Gastrocnemius medialis (tissue), 4 donors: Measurements from ENCODE around the gene PIGQ. TPM values are rescaled to one million over a fixed set of nuclear protein-coding genes. Genes with fewer than 3 reads are reported as not detected.

Experiments
- ATAC-seq, 2 donors: fragments of 150-250 bp; one replicate each; pipeline ENCODE4 v1.9.1; 2016
- DNase-seq, 2 donors: peaks; one replicate each; pipeline ENCODE4 v3.0.0-alpha.2; 2019
- H3K27ac ChIP-seq, 4 donors: fragments of 200-600 bp; sonication (generic); 1 replicate in 1 of 4; 2 replicates in 3 of 4; pipeline ENCODE4 v1.5.1; 2016 to 2018; ENCODE audit warnings: mild to moderate bottlenecking in 2 of 4, moderate library complexity in 1 of 4
- H3K27me3 ChIP-seq, 3 donors: fragments of 200-600 bp; sonication (generic) in 2 of 3; 1 replicate in 1 of 3; 2 replicates in 2 of 3; pipeline versions ENCODE4 v1.5.1 to v1.6.0; 2016 to 2019; ENCODE audit warnings: mild to moderate bottlenecking in 1 of 3, moderate library complexity in 1 of 3
- H3K36me3 ChIP-seq, 2 donors: fragments of 200-600 bp; sonication (generic) in 1 of 2; one replicate each; pipeline ENCODE4 v1.5.1; 2017 to 2018
- H3K4me1 ChIP-seq, 2 donors: fragments of 200-600 bp; sonication (generic) in 1 of 2; one replicate each; pipeline ENCODE4 v1.5.1; 2016 to 2017; ENCODE audit warnings: mild to moderate bottlenecking in 2 of 2
- H3K4me3 ChIP-seq, 4 donors: fragments of 200-600 bp; sonication (generic) in 3 of 4; 1 replicate in 1 of 4; 2 replicates in 3 of 4; pipeline ENCODE4 v1.5.1; 2016 to 2019; ENCODE audit warnings: mild to moderate bottlenecking in 2 of 4
- H3K9me3 ChIP-seq, 3 donors: fragments of 200-600 bp; sonication (generic) in 2 of 3; 1 replicate in 1 of 3; 2 replicates in 2 of 3; pipeline ENCODE4 v1.5.1; 2016 to 2019
- CTCF ChIP-seq, 5 experiments: fragments of 450-650 bp in 3 of 5; fragments of 200-600 bp in 2 of 5; sonication (generic) in 2 of 5; IDR thresholded peaks in 4 of 5; conservative IDR thresholded peaks in 1 of 5; 1 replicate in 4 of 5; 2 replicates in 1 of 5; pipeline ENCODE4 v1.5.1; 2016 to 2019; ENCODE audit warnings: antibody characterized with exemption in 5 of 5, mild to moderate bottlenecking in 3 of 5, moderate library complexity in 3 of 5
- POLR2A ChIP-seq, 2 donors: fragments of 450-650 bp; IDR thresholded peaks; one replicate each; pipeline ENCODE4 v1.6.1; 2017; ENCODE audit warnings: antibody characterized with exemption in 2 of 2, mild to moderate bottlenecking in 2 of 2, moderate library complexity in 2 of 2
- in situ Hi-C, 4 donors: fragments of 200-750 bp; cut with MboI; loops; one replicate each; pipeline versions ENCODE4 v1.15.0 to v1.8.0; 2017; ENCODE audit warnings: low sequenced_read_pairs in 4 of 4
- intact Hi-C: fragments of 100-400 bp; cut with DNase I; formaldehyde crosslinking; loops from one replicate; pipeline ENCODE4 v1.15.1; 2023; ENCODE audit warnings: low total_unique reads
- total RNA-seq, 4 donors: library from RNA; depleted of rRNA; stranded (reverse); fragments of >200 nt; gene quantifications; one replicate each; pipeline versions ENCODE4 v1.1.0 to v1.2.3, GENCODE V29; 2016

PIGQ gene
- total RNA-seq, 4 donors from 2014 or later = 22.2 to 47.3 (median 38.5) TPM

- intact Hi-C loops (loop anchor here (2.0 kb wide), 2 partner anchors 102 to 110 kb away; partner anchors contain the start of genes METTL26 and RAB11FIP3), in situ Hi-C loops (no loop called here)
- TF ChIP-seq POLR2A (IDR thresholded peaks at IDR 0.05) (no peak), CTCF (IDR thresholded peaks at IDR 0.05 in 4 of 5, conservative IDR thresholded peaks at IDR 0.05 in 1 of 5) (no peak)
- H3K27ac ChIP-seq = peak overlapping the region; percentile 94 to 100 (median 98)
- peaks cover 0 to under 1% of the 10 kb centered on the region in 2 donors for H3K36me3 ChIP-seq
- H3K9me3 ChIP-seq = no peaks in the 10 kb centered on the region
- H3K4me1 ChIP-seq = peaks cover 26 to 39% of the 10 kb centered on the region in 2 donors
- no peaks in the 10 kb centered on the region for H3K27me3 ChIP-seq
- ATAC-seq = peak; percentile 1 to 5
- H3K4me3 ChIP-seq = peak overlapping the region; percentile 77 to 87 (median 83)
- DNase-seq = peak in 1 of 2 donors; percentile 46
Observed at GRCh38 chr16:526181-527014, 43.4 kb upstream of the PIGQ start.

GRCh38 chr16:527015-527903, 42.5 kb upstream of the PIGQ start, which contains the start of gene CAPN15:
Gene CAPN15 (plus strand): TSS chr16:527712. CDS start chr16:546839, 19,127 bp downstream.
- peak; percentile 26 to 57 (median 40) for TF ChIP-seq CTCF (IDR thresholded peaks at IDR 0.05 in 4 of 5, conservative IDR thresholded peaks at IDR 0.05 in 1 of 5)
- TF ChIP-seq POLR2A (IDR thresholded peaks at IDR 0.05) = peak; percentile 93
- peak; percentile 70 to 83 for DNase-seq
- Histone ChIP-seq H3K36me3 (no peaks in the 10 kb centered on the region), H3K9me3 (no peaks in the 10 kb centered on the region), H3K4me3 (peak within 1 kb of the TSS; percentile 77 to 87 (median 83)), H3K27me3 (no peaks in the 10 kb centered on the region), H3K4me1 (peaks cover 32 to 42% of the 10 kb centered on the region in 2 donors), H3K27ac (peak within 1 kb of the TSS; percentile 94 to 100 (median 98))
- in situ Hi-C loops = no loop called here
- ATAC-seq = peak; percentile 82 to 83
- intact Hi-C loops = loop anchor here (2.0 kb wide), 2 partner anchors 102 to 110 kb away; partner anchors contain the start of genes METTL26 and RAB11FIP3

- no peak for DNase-seq
- in situ Hi-C loops (no loop called here), intact Hi-C loops (no loop called here)
- H3K36me3 ChIP-seq = no peaks in the 10 kb centered on the region
- peak; percentile 2 to 3 for ATAC-seq
- H3K9me3 ChIP-seq = no peaks in the 10 kb centered on the region
- H3K27ac ChIP-seq = peak overlapping the region; percentile 87 to 99 (median 92)
- H3K27me3 ChIP-seq = no peaks in the 10 kb centered on the region
- peaks cover 39 to 44% of the 10 kb centered on the region in 2 donors for H3K4me1 ChIP-seq
- peak overlapping the region; percentile 71 to 84 (median 74) for H3K4me3 ChIP-seq
- TF ChIP-seq POLR2A (IDR thresholded peaks at IDR 0.05) (no peak), CTCF (IDR thresholded peaks at IDR 0.05 in 4 of 5, conservative IDR thresholded peaks at IDR 0.05 in 1 of 5) (no peak)
Observed at GRCh38 chr16:528111-529011, 41.4 kb upstream of the PIGQ start.
